ENCODE measurements around the gene THSD8.

THSD8 gene

DNA sequence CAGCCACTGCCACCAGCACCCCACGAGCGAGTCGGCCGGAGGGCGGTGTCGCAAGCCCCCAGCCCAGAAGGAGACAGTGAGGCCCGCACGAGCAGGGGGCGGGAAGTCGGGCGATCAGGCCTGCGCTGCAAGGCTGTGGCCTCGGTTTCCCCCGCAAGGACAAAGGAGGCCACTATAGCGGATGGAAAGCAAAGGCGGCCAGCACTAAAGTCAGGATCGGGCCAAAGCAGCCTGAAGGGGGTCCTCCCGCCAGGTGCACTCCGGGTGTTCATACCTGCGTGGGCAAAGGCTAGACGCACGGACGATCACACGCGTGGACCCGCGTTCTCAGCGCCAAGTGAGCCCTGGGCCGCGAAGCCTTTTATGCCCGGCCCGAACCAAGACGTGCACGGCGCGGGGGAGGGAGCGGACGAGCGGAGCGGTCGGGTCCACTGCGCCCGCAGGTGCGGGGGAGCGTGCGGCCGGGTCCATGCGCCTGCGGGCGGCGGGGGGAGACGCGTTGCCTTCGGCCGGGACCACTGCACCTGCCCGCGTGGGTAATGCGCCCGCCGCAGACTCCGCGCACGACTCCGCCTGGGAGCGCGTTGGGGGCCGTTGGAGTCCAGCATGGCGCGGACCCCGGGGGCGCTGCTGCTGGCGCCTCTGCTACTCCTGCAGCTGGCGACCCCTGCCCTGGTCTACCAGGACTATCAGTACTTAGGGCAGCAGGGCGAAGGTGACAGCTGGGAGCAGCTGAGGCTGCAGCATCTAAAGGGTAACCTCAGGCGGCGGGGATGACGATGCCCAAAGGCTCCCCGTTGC, at the start of gene THSD8, which contains the start of gene PRDX2:
THSD8 (plus strand) TSS at position 604 of the 801 bp plus-strand sequence; CDS start at position 607, 3 bp downstream.
PRDX2 (minus strand) TSS at position 335 of the 801 bp plus-strand sequence. CDS start 539 bp downstream, outside the sequence.
- peak; percentile 81 for DNase-seq

DNA sequence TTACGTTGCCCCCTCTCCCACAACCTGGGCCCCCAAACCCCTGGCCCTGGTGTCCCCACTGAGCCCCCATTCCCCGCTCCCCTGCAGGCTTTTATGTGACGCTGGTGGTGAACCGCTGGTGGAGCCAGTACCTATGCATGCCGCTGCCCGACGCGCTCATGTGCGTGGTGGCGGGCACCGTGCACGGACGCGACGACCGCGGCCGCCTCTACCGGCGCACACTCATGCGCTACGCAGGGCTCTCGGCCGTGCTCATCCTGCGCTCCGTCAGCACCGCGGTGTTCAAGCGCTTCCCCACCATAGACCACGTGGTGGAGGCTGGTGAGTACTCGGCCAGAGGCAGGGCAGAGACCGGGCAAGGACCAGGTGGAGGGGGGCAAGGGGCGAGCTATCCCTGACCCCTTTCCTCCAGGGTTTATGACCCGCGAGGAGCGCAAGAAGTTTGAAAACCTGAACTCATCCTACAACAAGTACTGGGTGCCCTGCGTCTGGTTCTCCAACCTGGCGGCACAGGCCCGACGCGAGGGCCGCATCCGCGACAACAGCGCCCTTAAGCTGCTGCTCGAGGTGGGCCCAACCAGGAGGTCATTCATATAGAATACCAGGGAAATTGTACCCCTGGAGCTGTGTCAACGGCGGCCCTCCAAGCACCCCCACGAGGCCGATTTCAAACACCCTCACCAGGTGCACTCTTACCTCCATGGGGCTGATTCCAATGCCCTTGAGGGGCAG, 47.2 kb upstream of the THSD8 start:
- no peak for DNase-seq

DNA sequence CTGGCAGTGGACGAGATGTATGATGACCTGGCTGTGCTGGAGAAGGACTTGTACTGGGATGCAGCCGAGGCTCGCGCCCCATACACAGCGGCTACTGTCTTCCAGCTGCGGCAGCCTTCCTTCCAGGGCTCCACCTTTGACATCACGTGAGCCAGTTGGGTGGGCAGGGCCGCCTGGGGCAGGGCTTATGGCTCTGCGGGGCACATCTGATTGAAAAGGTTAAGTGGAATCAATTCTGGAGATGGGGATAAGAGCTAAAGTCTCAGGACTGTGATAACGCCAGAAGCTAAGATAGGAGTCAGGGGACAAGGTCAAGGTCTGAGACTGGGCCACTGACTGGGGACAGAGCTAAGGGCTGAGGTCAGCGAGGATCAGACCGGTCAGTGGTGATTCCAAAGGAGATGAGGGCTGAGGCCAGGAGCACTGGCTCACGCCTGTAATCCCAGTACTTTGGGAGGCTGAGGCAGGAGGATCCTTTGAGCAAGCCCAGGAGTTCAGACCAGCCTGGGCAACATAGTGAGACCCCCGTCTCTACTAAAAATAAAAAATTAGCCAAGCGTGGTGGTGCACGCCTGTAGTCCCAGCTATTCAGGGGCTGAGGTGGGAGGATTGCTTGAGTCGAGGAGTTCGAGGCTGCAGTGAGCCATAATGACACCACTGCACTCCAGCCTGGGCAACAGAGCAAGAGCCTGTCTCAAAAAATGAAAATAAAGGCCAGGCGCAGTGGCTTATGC, 45.6 kb upstream of the THSD8 start:
- DNase-seq: no peak

DNA sequence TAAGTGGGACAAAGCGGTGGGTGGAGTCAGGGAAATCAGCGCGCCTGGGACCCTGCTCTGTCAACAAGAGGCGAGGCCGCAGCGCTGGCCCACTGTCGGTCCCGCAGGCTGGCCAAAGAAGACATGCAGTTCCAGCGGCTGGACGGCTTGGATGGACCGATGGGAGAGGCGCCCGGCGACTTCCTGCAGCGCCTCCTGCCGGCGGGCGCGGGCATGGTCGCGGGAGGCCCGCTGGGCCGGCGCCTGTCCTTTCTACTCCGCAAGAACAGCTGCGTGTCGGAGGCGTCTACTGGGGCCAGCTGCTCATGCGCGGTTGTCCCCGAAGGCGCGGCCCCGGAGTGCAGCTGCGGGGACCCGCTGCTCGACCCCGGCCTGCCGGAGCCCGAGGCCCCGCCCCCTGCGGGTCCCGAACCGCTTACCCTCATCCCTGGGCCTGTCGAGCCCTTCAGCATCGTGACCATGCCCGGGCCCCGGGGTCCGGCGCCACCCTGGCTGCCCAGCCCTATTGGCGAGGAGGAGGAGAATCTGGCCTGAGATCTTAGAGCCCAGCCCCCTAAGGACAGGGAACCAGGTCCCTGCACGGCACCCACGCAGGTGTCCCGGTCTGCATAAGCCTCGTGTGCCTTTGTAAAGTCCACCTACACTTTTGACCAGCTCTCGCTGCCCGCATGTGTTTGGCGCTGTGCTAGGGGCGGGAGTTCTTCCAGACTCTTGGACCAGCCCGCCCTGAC, 44.2 kb upstream of the THSD8 start:
- peak; percentile 81 for DNase-seq

DNA sequence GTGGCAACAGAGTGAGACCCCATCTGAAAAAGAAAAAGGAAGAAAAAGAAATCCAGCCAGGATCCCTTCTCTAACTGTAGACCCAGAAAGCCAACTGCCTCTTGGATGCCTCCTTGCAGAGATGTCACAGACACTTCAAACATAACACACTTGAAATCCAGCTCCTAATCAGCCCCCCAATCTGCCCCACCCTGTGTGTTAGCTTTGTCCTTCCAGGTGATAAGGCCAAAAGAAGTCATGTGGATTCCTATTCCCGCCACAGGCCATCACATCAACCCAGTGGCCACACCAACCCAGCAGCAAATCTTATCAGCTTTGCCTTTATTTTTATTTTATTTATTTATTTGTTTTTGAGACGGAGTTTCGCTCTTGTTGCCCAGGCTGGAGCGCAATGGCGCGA, 42.2 kb upstream of the THSD8 start:
- DNase-seq: no peak

DNA sequence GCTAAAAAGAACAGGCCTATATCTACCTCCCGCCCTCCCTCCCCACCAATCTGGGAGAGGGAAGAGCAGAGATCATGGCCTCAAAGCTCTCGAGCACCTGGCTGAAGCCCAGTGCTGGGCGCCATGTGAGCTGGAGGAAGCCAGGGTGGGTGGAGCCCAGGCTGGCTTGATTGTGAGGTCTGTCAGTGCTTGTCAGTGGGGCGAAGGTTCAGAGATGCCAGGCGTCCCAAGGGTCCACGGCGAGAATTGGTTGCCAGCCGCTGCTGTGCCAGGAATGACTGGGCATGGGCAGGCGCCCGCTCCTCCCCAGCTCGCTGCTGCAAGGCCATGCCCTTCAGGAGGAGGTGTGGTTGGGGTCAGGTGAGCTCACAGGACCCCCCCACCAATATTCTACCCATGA, 38.8 kb upstream of the THSD8 start:
- DNase-seq: no peak

DNA sequence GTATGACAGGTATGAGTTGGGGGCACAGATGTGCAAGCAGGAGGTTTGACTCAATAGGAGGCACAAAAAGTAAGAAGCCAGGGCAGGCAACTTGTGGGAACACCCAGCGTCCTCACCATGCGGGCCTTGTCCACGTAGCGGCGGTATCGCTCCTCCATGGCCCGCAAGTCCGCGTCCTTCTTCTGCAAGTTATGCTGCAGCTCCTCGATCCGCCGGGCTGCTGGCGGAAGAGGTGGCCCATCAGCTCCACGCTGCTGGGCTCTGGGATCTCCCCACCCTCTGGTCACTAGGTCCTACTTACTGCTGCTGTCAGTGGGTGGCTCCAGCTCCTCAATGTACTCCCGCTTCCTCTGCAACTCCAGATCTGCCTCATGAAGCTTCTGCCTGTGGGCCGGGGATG, 37.2 kb upstream of the THSD8 start:
- no peak for DNase-seq

DNA sequence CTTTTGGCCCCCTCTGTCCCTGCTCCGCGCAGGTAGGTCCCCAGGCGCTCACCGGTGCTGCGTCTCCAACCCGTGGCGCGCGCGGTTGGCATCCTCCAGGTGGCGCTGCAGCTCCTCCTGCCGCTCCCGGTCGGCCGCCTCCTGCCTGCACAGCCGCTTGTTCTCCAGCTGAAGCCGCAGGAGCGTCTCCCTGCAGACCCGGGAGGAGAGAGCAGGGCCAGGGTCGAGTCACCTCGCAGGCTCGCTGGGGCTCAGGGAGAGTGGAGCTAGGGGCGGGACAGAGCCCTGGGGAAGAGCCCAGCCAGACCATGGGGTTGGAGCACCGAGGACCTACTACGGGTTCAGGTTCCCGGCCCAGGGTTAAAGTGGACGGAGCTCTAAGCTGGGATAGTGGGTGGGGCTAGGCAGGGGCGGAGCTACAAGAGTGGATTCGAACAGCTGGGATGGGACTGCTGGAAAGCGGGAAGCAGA, 35.8 kb upstream of the THSD8 start:
- DNase-seq: peak; percentile 88

DNA sequence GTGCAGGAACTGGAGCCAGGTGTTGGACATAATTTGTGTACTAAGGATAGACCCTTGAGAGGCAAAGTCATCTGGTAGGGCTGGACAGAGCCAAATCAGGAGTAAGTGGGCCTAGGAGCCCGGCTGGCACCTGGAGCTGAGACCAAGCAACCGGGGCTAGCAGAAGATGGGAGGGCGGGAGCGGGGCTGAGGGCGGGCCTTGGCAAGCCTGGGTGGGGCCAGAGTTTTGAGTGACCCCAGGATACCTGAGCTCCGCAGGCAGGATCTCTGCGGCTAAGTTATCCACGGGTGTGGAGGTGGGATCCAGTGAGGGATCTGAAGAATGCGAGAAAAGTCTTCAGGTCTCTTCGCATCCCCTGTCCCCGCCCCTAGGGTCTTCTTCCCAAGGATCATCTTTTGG, 34.7 kb upstream of the THSD8 start:
- no peak for DNase-seq

DNA sequence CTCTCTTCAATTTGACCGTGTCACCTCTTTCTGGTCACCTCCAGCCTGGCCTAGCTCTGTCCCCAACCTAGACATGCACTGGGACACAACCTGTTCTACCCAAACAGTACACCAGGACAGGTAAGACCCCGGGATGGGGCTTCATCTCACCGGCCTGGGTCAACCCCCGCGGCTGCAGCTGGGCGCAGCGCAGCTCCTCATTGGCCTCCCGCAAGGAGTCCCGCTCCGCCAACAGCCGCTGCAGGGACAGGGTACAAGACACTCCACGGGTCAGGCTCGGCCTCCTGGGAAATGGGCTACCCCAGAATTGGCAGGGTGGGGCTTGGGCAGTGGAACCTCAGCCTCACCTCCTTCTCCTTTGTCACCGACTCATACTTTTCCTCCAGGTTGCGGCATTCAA, 34.2 kb upstream of the THSD8 start:
- DNase-seq: no peak

DNA sequence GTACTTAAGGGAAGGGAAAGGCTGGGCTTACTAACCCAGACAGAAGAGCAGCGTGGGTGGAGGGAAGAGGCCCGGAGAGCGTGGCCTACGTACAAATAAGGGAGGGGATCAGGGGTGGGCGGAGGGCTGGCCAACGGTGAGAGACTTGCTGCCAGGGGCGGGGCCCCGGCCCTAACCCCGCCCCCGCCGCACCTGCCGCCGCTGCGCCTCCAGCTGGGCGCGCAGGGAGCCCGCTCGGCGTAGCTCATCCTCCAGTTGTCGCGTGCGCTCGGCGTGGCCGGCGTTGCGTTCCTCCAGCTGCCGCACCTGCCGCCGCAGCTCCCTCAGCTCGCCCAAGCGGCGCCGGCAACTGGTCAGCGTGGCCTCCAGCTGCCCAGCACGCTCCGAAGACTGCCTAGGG, 32.2 kb upstream of the THSD8 start:
- peak; percentile 58 for DNase-seq

DNA sequence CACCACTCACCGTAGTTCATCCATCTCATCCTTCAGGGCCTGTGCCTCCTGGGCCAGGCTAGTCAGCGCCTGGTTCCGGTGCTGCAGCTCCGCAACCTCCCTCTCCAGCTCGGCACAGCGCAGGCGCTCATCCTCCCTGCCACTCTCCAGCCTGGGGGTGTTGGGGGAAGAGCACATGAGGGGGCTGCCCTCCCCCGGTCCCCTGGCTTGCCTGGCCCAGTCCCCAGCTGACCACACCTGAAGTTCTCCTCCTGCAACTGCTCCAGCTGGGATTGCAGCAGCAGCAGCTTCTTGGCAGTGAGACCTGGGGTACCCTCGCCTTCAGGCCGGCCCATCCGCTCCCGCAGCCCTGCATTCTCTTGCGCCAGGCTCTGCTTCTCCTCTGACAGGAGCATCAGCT, 30.9 kb upstream of the THSD8 start:
- no peak for DNase-seq

DNA sequence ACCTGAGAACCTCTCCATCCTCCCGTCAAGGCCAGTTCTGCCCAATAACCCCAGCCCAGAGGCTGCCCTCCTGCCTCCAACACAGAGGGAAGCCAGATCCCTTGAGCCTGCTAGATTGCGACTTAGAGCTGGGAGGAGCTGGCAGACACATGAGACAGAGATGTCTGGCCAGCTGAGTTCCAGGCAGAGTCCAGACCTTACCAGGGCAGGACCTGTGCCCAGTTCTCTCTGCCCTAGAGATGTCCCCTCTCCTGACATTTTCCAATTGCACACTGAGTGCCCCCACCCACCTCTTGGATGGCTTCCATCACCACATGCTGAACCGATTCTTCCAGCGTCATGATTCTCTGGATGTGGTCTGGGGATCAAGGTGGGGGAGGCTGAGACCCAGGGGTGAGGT, 29.5 kb upstream of the THSD8 start:
- DNase-seq: no peak

DNA sequence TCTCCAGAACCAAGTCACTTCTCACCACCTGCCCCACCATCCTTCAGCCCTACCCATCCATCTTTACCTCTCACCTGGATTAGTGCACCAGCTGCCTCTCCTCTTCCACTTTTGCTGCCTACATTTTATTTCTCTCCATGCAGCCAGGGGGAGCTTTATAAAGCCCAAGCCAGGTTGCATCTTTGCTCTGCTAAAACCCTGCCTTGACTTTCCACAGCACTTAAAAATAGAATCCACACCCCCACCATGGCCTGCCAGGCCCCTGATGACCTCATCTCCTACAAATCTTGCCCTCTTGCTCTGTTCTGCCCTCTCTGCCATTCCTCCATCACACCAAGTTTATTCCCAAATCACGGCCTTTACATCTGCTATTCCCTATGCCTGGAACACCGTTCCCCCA, 28.3 kb upstream of the THSD8 start:
- no peak for DNase-seq

DNA sequence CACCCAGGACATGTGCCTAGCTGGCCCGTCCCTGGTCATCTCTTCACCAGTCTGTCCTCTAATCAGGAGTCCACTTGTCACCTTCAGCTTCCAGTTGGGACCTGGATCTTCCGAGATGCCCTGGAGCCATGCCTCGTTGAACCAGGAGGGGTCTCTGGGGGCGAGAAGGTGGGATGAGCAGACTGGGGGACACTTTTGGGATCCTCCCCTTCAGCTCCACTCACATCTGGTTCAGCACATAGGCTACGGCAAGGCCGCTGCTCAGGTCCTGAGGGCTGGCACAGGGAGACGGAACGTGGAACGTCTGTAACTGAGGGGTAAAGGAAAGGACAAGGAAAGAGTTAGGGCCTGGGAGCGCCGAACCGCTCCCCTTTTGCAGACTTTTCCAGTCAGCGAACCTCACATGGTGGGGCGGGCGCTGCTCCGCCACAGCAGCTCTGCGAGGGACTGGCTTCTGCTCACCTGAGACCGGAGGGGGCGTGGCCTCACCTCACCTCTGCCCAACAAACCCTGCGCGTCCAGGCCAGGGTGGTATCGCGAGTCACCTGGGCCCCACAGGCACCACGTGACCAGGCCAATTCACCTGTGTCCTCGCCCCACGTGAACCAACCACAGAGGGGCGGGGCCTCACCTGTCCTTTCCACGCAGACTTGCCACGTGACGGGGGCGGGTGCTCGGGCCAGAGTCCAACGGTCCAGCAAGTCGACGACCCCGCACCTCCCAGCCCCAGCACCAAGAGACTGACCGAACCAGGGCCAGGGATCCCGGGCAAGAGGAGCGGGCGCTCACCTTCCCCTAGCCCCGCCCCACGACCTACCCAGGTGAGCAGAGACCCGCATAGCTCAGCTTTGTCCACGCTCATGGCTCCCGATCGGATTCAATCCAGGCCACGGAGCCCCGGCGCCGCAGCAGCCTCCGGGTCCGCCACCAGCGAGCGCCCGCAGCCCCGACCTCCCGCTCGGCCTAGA, 27.0 kb upstream of the THSD8 start, which contains the start of gene HOOK2:
HOOK2 (minus strand) TSS at position 965 of the 968 bp plus-strand sequence; CDS start at position 862, 103 bp downstream.
- peak; percentile 72 for DNase-seq

DNA sequence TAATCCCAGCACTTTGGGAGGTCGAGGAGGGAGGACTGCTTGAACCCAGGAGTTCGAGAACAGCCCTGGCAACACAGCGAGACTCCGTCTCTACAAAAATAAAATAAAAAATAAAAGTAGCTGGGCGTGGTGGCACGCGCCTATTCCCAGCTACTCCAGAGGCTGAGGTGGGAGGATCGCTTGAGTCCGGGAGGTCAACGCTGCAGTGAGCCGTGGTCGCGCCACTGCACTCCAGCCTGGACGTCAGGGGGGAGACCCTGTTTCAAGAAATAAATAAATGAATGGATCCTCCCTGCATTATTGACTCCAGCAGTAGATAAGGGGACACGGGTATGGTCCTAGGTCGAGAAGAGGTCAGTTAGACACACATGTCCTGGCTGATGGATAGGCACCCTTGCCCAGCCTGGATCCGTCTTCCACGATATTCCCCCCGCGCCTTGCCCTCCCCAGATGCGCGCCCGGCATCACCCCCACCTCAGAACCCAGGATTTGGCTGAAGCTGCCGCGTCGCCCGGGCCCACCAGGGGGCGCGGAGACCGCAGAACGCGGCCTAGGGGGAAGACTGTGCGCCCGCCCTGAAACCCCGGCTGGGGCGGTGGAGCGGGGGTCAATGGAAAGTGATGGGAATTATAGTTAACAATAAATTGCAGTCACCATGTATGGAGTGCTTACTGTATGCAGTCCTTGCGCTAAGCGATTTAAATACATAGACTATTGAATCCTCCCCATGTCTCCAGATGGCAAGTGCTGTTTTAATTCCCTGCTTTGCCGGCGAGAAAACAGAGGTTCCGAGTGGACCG, 24.5 kb upstream of the THSD8 start:
- DNase-seq: peak; percentile 89

DNA sequence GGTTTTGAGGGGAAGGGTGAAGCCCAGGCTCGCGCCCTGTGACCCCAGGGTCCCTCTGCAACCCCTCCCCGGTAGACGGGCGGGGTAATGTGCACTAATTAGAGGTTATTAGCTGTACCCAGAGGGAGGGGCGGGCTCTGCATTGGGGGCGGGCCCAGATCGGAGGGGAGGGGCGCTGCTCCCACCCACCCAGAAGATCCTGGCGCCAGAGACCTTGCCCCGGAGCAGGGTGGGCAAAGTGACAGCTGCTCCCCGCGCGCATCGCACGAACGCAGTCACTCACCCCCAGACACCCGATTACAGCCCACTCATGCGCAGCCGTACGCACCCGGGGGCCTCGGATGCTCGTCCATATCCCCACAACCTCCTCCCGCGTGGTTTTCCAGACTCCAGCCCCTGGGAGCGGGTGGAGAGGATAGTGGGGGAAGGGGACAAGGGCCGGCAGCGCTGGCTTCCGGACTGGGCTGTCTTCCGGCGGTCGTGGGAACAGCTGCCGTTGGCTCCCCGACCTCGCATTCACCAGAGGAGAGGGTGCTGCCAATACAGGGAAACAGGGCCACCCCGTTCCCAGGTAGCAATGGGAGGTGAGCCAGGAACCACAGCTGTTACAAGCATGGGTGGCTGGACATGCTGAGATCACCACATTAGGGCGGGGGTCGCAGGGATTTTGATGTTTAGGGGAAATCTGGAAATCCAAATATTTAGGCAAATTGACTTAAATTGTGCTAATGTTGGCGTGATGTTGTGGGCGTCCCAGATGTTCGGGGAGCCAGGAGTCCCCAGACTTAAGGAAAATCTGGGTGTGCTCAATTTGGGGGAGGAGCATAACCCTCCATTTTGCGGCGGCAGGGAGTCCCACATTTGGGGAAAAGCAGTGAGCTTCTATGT, 23.6 kb upstream of the THSD8 start:
- DNase-seq: peak; percentile 90

DNA sequence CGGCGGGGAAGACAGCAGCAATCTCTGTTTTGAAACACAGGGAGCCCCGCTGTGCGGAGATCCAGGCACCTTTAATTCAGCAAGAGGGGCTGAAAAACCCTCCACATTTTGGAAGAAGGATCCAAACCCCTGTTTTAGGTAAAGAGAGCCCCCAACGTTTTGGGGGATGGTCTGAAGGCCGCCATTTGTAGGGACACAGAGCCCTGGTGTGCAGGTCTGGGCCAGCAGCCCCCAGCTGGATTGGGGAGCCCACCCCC, 23.0 kb upstream of the THSD8 start:
- DNase-seq: no peak

DNA sequence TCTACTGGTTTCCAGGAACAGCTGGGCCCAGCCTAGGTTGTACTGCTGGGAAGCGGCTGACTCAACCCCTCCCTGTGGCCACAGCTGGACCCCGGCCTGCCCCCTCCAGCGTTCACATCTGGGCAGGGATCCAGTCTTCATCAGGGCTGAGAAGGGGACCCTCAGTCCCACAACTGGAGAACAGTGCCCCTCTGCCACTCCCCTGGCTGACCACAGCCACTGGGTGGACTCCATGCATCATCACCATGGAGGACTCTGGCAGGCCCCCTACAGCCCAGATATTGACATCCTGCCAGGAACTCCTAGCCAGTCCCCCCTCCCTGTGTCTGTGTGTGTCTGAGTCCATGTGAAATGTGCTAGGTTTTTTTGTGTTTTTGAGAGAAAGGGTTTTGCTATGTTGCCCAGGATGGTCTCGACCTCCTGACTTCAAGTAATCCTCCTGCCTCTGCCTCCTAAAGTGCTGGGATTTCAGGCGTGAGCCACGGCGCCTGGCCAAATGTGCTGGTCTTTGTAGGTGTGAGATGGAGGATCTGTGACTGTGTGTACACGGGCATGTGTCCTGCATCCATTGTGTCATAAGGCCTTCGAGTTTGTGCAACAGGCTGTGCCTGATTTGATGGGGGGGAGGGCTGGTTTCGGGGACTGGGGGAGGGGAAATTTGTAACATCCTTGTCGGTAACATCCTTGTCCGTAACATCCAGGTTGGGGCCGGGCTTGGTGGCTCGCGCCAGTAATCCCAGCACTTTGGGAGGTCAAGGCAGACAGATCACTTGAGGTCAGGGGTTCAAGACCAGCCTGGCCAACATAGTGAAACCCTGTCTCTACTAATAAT, 22.5 kb upstream of the THSD8 start:
- peak; percentile 92 for DNase-seq
